GM12874 (cell line): ENCODE data around the gene RPTOR.

Experiments used
- CTCF ChIP-seq: IDR thresholded peaks from 2 replicates; pipeline ENCODE4 v1.5.1; 2011; ENCODE audit warnings: low read depth, mild to moderate bottlenecking, control low read depth, low read length, moderate library complexity; ENCODE audit not compliant: insufficient read depth

The RPTOR gene

GRCh38 chr17:80527016-80527645 lies 17.5 kb upstream of the RPTOR start:
- no peak for TF ChIP-seq CTCF

- TF ChIP-seq CTCF: no peak
Measured at GRCh38 chr17:80528536-80528935, 16.1 kb upstream of the RPTOR start.

- no peak for TF ChIP-seq CTCF
Measured at GRCh38 chr17:80529104-80529903, 15.3 kb upstream of the RPTOR start.

- TF ChIP-seq CTCF: no peak
Measured at GRCh38 chr17:80529904-80530292, 14.7 kb upstream of the RPTOR start.

- TF ChIP-seq CTCF: no peak
Measured at GRCh38 chr17:80531400-80531799, 13.2 kb upstream of the RPTOR start.

GRCh38 chr17:80538484-80538883 lies 6.2 kb upstream of the RPTOR start:
- TF ChIP-seq CTCF: no peak

GRCh38 chr17:80539022-80539641 lies 5.5 kb upstream of the RPTOR start:
- no peak for TF ChIP-seq CTCF
